WI38 (cell line): ENCODE measurements around the gene AHCYL1.

ENCODE experiments used
- H3K4me3 ChIP-seq: 2 replicates; pipeline ENCODE4 v1.5.1; 2011; ENCODE audit warnings: low read depth, mild to moderate bottlenecking, control low read depth, low read length
- TF ChIP-seq, protein P1 (sequence below): IDR thresholded peaks from 2 replicates; pipeline ENCODE4 v1.5.1; 2012; ENCODE audit warnings: low read depth, mild to moderate bottlenecking, control low read depth, low read length

The AHCYL1 gene

DNA sequence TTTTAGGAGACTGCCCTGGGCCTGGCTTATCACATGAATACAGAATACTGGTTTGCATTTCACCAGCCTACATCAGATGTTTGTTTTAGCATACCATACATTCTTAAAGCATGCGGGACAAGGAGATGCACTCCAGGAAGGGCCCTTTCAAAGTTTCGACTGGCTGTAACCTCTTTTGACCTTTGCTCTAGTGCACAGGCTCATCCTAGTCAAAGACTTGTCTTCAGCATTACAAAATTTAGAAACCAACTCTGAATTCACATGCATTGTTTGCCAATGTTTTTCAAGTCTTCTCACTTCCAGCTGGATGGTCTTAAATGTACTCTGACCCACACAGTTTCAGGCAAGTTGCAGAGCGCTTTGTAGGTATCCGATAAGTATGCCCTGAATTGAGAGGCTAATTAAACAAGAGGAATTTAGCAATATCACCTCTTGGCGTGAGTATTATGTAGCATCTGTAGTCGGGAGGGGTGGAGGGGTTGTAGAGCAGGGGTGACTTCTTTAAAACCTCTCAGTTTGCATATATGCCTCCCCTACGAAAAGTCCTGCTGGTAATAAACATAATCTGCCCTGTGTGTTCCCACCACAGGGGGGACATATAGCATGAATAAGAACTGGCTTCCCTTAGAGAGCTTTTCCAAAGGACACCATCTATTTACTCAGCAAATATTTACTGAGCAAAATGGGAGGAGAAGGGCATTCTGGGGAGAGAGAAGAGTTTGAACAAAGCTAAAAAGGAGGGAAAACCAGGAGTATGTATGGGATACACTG is 24.4 kb upstream of the AHCYL1 start:
- TF ChIP-seq, protein P1, sequence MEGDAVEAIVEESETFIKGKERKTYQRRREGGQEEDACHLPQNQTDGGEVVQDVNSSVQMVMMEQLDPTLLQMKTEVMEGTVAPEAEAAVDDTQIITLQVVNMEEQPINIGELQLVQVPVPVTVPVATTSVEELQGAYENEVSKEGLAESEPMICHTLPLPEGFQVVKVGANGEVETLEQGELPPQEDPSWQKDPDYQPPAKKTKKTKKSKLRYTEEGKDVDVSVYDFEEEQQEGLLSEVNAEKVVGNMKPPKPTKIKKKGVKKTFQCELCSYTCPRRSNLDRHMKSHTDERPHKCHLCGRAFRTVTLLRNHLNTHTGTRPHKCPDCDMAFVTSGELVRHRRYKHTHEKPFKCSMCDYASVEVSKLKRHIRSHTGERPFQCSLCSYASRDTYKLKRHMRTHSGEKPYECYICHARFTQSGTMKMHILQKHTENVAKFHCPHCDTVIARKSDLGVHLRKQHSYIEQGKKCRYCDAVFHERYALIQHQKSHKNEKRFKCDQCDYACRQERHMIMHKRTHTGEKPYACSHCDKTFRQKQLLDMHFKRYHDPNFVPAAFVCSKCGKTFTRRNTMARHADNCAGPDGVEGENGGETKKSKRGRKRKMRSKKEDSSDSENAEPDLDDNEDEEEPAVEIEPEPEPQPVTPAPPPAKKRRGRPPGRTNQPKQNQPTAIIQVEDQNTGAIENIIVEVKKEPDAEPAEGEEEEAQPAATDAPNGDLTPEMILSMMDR: no peak

DNA sequence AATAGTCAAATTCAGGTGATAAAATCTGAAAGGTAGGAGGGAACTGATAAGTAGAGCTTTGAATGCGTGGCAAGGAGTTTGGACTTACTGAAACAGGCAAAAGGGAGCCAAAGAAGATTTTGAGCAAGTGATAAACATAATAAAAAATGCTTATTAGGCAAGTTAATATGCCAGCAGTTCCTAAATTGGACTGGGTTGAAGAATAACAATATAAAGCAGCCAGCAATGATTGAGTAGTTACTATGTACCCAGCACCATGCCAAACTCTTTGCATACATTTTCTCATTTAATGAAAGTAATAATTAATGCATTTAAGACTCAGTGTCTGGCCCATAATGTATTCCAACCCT is 23.8 kb upstream of the AHCYL1 start:
- H3K4me3 ChIP-seq: no peak overlapping the region
- TF ChIP-seq, protein P1: no peak

More for the DNA sequence above, 24.4 kb upstream of the AHCYL1 start:
- H3K4me3 ChIP-seq: no peak overlapping the region

DNA sequence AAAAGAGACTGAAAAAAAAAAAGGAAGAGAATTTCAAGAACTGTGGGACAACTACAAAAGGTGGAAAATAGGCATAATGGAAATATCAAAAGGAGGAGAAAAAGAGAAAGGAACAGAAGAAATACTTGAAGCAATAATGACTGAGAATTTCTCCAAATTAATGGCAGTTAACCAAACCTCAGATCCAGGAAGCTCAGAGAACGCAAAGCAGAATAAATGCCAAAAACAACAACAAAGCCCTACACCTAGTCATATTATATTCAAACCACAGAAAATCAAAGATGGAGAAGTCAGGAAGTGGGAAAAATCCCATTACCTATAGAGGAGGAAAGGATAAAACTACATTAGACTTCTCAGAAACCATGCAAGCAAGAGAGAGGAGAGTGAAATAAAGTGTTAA is 20.7 kb upstream of the AHCYL1 start:
- H3K4me3 ChIP-seq: no peak overlapping the region
- TF ChIP-seq, protein P1: no peak

DNA sequence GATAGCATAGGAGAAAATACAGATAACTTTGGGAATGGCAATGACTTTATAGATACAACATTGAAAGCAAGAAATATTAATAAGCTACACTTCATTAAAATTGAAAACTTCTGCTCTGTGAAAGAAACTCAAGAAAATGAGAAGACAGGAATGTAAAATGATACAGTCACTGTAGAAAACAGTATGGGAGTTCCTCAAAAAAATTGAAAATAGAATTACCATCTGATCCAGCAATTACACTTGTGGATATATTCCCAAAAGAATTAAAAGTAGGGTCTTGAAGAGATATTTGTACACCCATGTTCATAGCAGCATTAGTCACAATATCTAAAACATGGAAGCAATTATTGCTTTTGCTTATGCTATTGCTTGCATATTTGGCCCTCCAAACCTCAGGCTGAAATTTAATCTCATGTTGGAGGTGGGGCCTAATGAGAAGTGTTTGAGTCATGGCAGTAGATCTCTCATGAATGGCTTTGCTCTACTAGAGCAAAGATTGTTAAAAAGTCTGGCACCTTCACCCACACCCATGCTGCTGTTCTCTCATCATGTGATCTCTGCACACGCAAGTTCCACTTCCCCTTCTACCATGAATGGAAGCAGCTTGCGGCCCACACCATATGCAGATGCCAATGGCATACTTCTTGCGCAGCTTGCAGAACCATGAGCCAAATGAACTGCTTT is 15.3 kb upstream of the AHCYL1 start:
- H3K4me3 ChIP-seq: no peak overlapping the region
- TF ChIP-seq, protein P1: no peak

DNA sequence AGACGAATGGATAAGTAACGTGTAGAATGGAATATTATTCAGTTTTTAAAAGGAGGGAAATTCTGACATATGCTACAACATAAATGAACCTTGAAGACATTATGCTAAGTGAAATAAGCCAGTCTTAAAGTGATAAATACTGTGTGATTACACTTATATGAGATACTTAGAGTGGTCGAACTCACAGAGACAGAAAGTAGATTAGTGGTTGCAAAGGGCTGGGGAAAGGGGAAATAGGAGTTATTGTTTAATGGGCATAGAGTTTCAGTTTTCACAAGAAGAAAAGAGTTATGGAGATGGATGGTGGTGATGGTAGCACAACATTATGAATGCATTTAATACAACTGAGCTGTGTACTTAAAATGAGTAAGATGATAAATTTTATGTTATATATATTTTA is 14.7 kb upstream of the AHCYL1 start:
- H3K4me3 ChIP-seq: no peak overlapping the region
- TF ChIP-seq, protein P1: no peak

DNA sequence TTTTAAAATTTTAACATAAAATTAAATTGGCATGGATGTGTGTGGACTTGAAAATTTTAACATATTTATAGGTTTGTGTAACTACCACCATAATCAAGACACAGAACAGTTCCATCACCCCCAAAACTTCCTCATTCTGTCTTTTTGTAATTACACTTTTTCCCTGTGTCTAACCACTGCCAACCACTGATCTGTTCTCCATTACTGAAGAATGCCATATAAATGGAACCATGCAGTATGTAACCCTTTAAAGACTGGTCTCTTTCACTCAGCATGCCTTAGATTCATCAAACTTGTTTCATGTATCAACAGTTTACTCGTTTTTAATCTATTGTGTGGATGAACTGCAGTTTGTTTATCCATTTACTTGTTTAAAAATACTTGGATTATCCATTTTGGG is 13.0 kb upstream of the AHCYL1 start:
- TF ChIP-seq, protein P1: no peak

DNA sequence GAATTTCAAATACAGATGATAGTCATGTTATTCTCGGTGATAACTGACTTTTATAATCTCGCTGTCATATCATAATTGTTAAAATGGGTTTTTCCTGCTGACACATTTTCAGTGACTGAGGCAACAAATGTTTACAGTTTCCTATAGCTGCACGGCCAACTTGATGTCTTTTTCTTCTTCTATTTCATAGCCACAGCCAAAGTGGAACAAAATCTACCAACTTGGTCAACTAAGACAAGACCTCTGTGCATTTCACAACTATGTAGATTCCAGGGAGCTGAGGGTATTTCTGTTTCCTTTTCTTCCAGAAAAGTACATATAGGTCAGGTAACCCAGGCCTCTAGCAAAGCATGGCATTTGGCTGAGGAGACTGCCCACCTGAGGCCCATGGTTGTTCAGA is 10.4 kb upstream of the AHCYL1 start:
- no peak overlapping the region for H3K4me3 ChIP-seq
- TF ChIP-seq, protein P1: no peak

More for the DNA sequence above, 13.0 kb upstream of the AHCYL1 start:
- H3K4me3 ChIP-seq: no peak overlapping the region
